Measurements from ENCODE around the gene WHRN.

Gene WHRN

GRCh38 chr9:114406441-114406840 is 98.8 kb downstream of the WHRN start:
- intact Hi-C loops (cut with DNase I), result loop anchor here (10.0 kb wide), 1 partner anchor 498 kb away; no protein-coding TSS in a partner anchor
- no peak for DNase-seq

GRCh38 chr9:114405294-114406034 is 99.8 kb downstream of the WHRN start:
- DNase-seq, result peak; percentile 47 to 97 (median 86)
- intact Hi-C loops (cut with DNase I), result loop anchor here (1.0 to 10.0 kb wide), 3 partner anchors 248 to 609 kb away; no protein-coding TSS in a partner anchor

- intact Hi-C loops (cut with DNase I), result loop anchor here (10.0 kb wide), 1 partner anchor 500 kb away; no protein-coding TSS in a partner anchor
- DNase-seq, result no peak
Observed at GRCh38 chr9:114404531-114404930, 100.7 kb downstream of the WHRN start.

GRCh38 chr9:114403153-114403756 is 102.0 kb downstream of the WHRN start:
- DNase-seq, result no peak
- intact Hi-C loops (cut with DNase I), result loop anchor here (10.0 kb wide), 1 partner anchor 502 kb away; no protein-coding TSS in a partner anchor

GRCh38 chr9:114401344-114401743 is 103.9 kb downstream of the WHRN start:
- no peak for DNase-seq
- intact Hi-C loops (cut with DNase I), result loop anchor here (10.0 kb wide), 1 partner anchor 503 kb away; no protein-coding TSS in a partner anchor

GRCh38 chr9:114400772-114401171 is 104.5 kb downstream of the WHRN start:
- intact Hi-C loops (cut with DNase I), result loop anchor here (10.0 kb wide), 1 partner anchor 504 kb away; no protein-coding TSS in a partner anchor
- DNase-seq, result no peak

GRCh38 chr9:114400219-114400618 is 105.1 kb downstream of the WHRN start:
- DNase-seq, result no peak
- intact Hi-C loops (cut with DNase I), result loop anchor here (10.0 kb wide), 1 partner anchor 505 kb away; no protein-coding TSS in a partner anchor

GRCh38 chr9:114399381-114399780 is 105.9 kb downstream of the WHRN start:
- intact Hi-C loops (cut with DNase I), result no loop called here
- no peak for DNase-seq

- intact Hi-C loops (cut with DNase I), result loop anchor here (2.0 kb wide), 1 partner anchor 23 kb away; no protein-coding TSS in a partner anchor
Observed at GRCh38 chr9:114397848-114398605, 107.2 kb downstream of the WHRN start.

GRCh38 chr9:114397219-114397847 is 107.9 kb downstream of the WHRN start:
- DNase-seq, result no peak
- intact Hi-C loops (cut with DNase I), result loop anchor here (2.0 kb wide), 1 partner anchor 23 kb away; no protein-coding TSS in a partner anchor

More at GRCh38 chr9:114397848-114398605, 107.2 kb downstream of the WHRN start:
- DNase-seq, result peak; percentile 88 to 99 (median 96)

- no peak for DNase-seq
- intact Hi-C loops (cut with DNase I), result loop anchor here (2.0 kb wide), 1 partner anchor 22 kb away; no protein-coding TSS in a partner anchor
Observed at GRCh38 chr9:114396558-114397218, 108.6 kb downstream of the WHRN start.

GRCh38 chr9:114395768-114396167 is 109.5 kb downstream of the WHRN start:
- intact Hi-C loops (cut with DNase I), result loop anchor here (2.0 kb wide), 1 partner anchor 21 kb away; no protein-coding TSS in a partner anchor
- no peak for DNase-seq

GRCh38 chr9:114395334-114395617 is 110.0 kb downstream of the WHRN start:
- no peak for DNase-seq
- intact Hi-C loops (cut with DNase I), result no loop called here

- no peak for DNase-seq
- intact Hi-C loops (cut with DNase I), result no loop called here
Observed at GRCh38 chr9:114394523-114395333, 110.5 kb downstream of the WHRN start.

GRCh38 chr9:114392749-114393112 is 112.5 kb downstream of the WHRN start:
- DNase-seq, result no peak
- intact Hi-C loops (cut with DNase I), result no loop called here

GRCh38 chr9:114390952-114391351 is 114.3 kb downstream of the WHRN start:
- no peak for DNase-seq
- intact Hi-C loops (cut with DNase I), result no loop called here

- DNase-seq, result peak in 1 of 10 donors; percentile 36
Observed at GRCh38 chr9:114389612-114390368, 115.5 kb downstream of the WHRN start.

GRCh38 chr9:114388764-114389375 is 116.4 kb downstream of the WHRN start:
- intact Hi-C loops (cut with DNase I), result no loop called here

More at GRCh38 chr9:114389612-114390368, 115.5 kb downstream of the WHRN start:
- intact Hi-C loops (cut with DNase I), result no loop called here

More at GRCh38 chr9:114388764-114389375, 116.4 kb downstream of the WHRN start:
- DNase-seq, result peak in 2 of 10 donors; percentile 41 to 46
